Measurements from ENCODE around the gene CLNK. TPM values are rescaled to one million over a fixed set of nuclear protein-coding genes. Genes with fewer than 3 reads are reported as not detected.
A peak's percentile ranks its signal among the peaks of the same experiment; 100 is the strongest.

The CLNK gene
- polyA plus RNA-seq, 1 donor from 2014 or later, result 2.6 TPM

- Mint-ChIP-seq H3K27me3 (peaks cover 9% of the 10 kb centered on the region), H3K4me3 (no peak overlapping the region), H3K36me3 (peaks cover 2% of the 10 kb centered on the region), H3K4me1 (peaks cover 4 to 8% (median 5%) of the 10 kb centered on the region in 3 donors), H3K27ac (no peak overlapping the region), H3K9me3 (no peaks in the 10 kb centered on the region)
Measured at GRCh38 chr4:10530137-10530786, 154.3 kb downstream of the CLNK start.

- Mint-ChIP-seq H3K9me3 (no peaks in the 10 kb centered on the region), H3K27me3 (peaks cover 7% of the 10 kb centered on the region), H3K4me3 (no peak overlapping the region), H3K4me1 (peaks cover 0 to 2% (median 1%) of the 10 kb centered on the region in 3 donors), H3K27ac (no peak overlapping the region), H3K36me3 (no peaks in the 10 kb centered on the region)
Measured at GRCh38 chr4:10529291-10530136, 155.1 kb downstream of the CLNK start.

GRCh38 chr4:10527438-10527837 is 157.1 kb downstream of the CLNK start:
- no peak overlapping the region for H3K4me3 Mint-ChIP-seq
- H3K27me3 Mint-ChIP-seq, result peaks cover 7% of the 10 kb centered on the region
- no peaks in the 10 kb centered on the region for H3K36me3 Mint-ChIP-seq
- H3K9me3 Mint-ChIP-seq, result no peaks in the 10 kb centered on the region
- H3K4me1 Mint-ChIP-seq, result no peaks in the 10 kb centered on the region
- H3K27ac Mint-ChIP-seq, result no peak overlapping the region

- H3K9me3 Mint-ChIP-seq, result no peaks in the 10 kb centered on the region
- H3K36me3 Mint-ChIP-seq, result no peaks in the 10 kb centered on the region
- no peak overlapping the region for H3K4me3 Mint-ChIP-seq
- H3K27me3 Mint-ChIP-seq, result peaks cover 7% of the 10 kb centered on the region
- no peaks in the 10 kb centered on the region for H3K4me1 Mint-ChIP-seq
- H3K27ac Mint-ChIP-seq, result no peak overlapping the region
Measured at GRCh38 chr4:10526429-10527222, 157.9 kb downstream of the CLNK start.

- Mint-ChIP-seq H3K27me3 (peaks cover 2% of the 10 kb centered on the region), H3K27ac (peak overlapping the region in 1 of 3 donors; percentile 62), H3K9me3 (no peaks in the 10 kb centered on the region), H3K36me3 (peaks cover 2% of the 10 kb centered on the region), H3K4me3 (no peak overlapping the region), H3K4me1 (no peaks in the 10 kb centered on the region)
Measured at GRCh38 chr4:10524196-10524833, 160.3 kb downstream of the CLNK start.

GRCh38 chr4:10521424-10521823 is 163.1 kb downstream of the CLNK start:
- no peak overlapping the region for H3K4me3 Mint-ChIP-seq
- H3K36me3 Mint-ChIP-seq, result peaks cover 4% of the 10 kb centered on the region
- H3K9me3 Mint-ChIP-seq, result no peaks in the 10 kb centered on the region
- H3K27me3 Mint-ChIP-seq, result peaks cover 2% of the 10 kb centered on the region
- H3K27ac Mint-ChIP-seq, result no peak overlapping the region
- H3K4me1 Mint-ChIP-seq, result no peaks in the 10 kb centered on the region

GRCh38 chr4:10509733-10510132 is 174.8 kb downstream of the CLNK start:
- H3K27ac Mint-ChIP-seq, result no peak overlapping the region
- no peak overlapping the region for H3K4me3 Mint-ChIP-seq
- H3K9me3 Mint-ChIP-seq, result peaks cover 0 to 6% (median 2%) of the 10 kb centered on the region in 3 donors

GRCh38 chr4:10506077-10506476 is 178.5 kb downstream of the CLNK start:
- Mint-ChIP-seq H3K36me3 (no peaks in the 10 kb centered on the region), H3K4me1 (no peaks in the 10 kb centered on the region), H3K27me3 (no peaks in the 10 kb centered on the region), H3K27ac (peak overlapping the region in 1 of 3 donors; percentile 59), H3K4me3 (no peak overlapping the region), H3K9me3 (peaks cover 0 to 6% (median 0%) of the 10 kb centered on the region in 3 donors)

More at GRCh38 chr4:10509733-10510132, 174.8 kb downstream of the CLNK start:
- Mint-ChIP-seq H3K4me1 (no peaks in the 10 kb centered on the region), H3K36me3 (no peaks in the 10 kb centered on the region), H3K27me3 (no peaks in the 10 kb centered on the region)

- H3K27ac Mint-ChIP-seq, result no peak overlapping the region
- no peaks in the 10 kb centered on the region for H3K27me3 Mint-ChIP-seq
- no peaks in the 10 kb centered on the region for H3K4me1 Mint-ChIP-seq
- peaks cover 0 to 6% (median under 1%) of the 10 kb centered on the region in 3 donors for H3K9me3 Mint-ChIP-seq
- H3K36me3 Mint-ChIP-seq, result peaks cover 5% of the 10 kb centered on the region
- H3K4me3 Mint-ChIP-seq, result no peak overlapping the region
Measured at GRCh38 chr4:10504570-10505179, 179.9 kb downstream of the CLNK start.

GRCh38 chr4:10502717-10503116 is 181.9 kb downstream of the CLNK start:
- no peaks in the 10 kb centered on the region for H3K4me1 Mint-ChIP-seq
- H3K27ac Mint-ChIP-seq, result no peak overlapping the region
- H3K36me3 Mint-ChIP-seq, result peaks cover 6% of the 10 kb centered on the region
- H3K27me3 Mint-ChIP-seq, result no peaks in the 10 kb centered on the region
- H3K4me3 Mint-ChIP-seq, result no peak overlapping the region
- H3K9me3 Mint-ChIP-seq, result peaks cover 0 to 6% (median 2%) of the 10 kb centered on the region in 3 donors

- Mint-ChIP-seq H3K9me3 (peaks cover 0 to 2% (median under 1%) of the 10 kb centered on the region in 3 donors), H3K4me1 (no peaks in the 10 kb centered on the region), H3K27ac (no peak overlapping the region), H3K36me3 (peaks cover 9% of the 10 kb centered on the region), H3K4me3 (no peak overlapping the region), H3K27me3 (no peaks in the 10 kb centered on the region)
Measured at GRCh38 chr4:10500776-10501175, 183.8 kb downstream of the CLNK start.

GRCh38 chr4:10496200-10496599 is 188.4 kb downstream of the CLNK start:
- Mint-ChIP-seq H3K9me3 (peaks cover 0 to 2% (median 0%) of the 10 kb centered on the region in 3 donors), H3K27ac (no peak overlapping the region)

GRCh38 chr4:10495651-10496050 is 188.9 kb downstream of the CLNK start:
- Mint-ChIP-seq H3K9me3 (peaks cover 0 to 2% (median 0%) of the 10 kb centered on the region in 3 donors), H3K27me3 (no peaks in the 10 kb centered on the region), H3K4me3 (no peak overlapping the region), H3K27ac (no peak overlapping the region), H3K4me1 (no peaks in the 10 kb centered on the region), H3K36me3 (peaks cover 8% of the 10 kb centered on the region)

More at GRCh38 chr4:10496200-10496599, 188.4 kb downstream of the CLNK start:
- H3K36me3 Mint-ChIP-seq, result peaks cover 11% of the 10 kb centered on the region
- no peak overlapping the region for H3K4me3 Mint-ChIP-seq
- H3K4me1 Mint-ChIP-seq, result no peaks in the 10 kb centered on the region
- no peaks in the 10 kb centered on the region for H3K27me3 Mint-ChIP-seq

- H3K4me1 Mint-ChIP-seq, result no peaks in the 10 kb centered on the region
- no peaks in the 10 kb centered on the region for H3K9me3 Mint-ChIP-seq
- H3K27ac Mint-ChIP-seq, result no peak overlapping the region
- peaks cover 3% of the 10 kb centered on the region for H3K36me3 Mint-ChIP-seq
- H3K27me3 Mint-ChIP-seq, result peaks cover 1% of the 10 kb centered on the region
- H3K4me3 Mint-ChIP-seq, result no peak overlapping the region
Measured at GRCh38 chr4:10492464-10492863, 192.1 kb downstream of the CLNK start.

Data from IgD-negative memory B cell (primary cell).